KOPT-K1 (cell line): ENCODE results near the gene XXYLT1.
"Not testable (repeated sequence)": the region's sequence is repeated elsewhere in the genome, so short reads cannot be mapped to it uniquely, and the experiment has no call there.

Source experiments
- H3K27ac ChIP-seq: fragments of 200-600 bp; sonication (generic); 2 replicates; pipeline ENCODE4 v1.5.1; 2016; ENCODE audit warnings: antibody characterized with exemption, mild to moderate bottlenecking, low read depth, low read length; ENCODE audit not compliant: poor library complexity, severe bottlenecking
- H3K36me3 ChIP-seq: fragments of 200-600 bp; sonication (generic); 2 replicates; pipeline ENCODE4 v1.5.1; 2017; ENCODE audit warnings: antibody characterized with exemption, mild to moderate bottlenecking, low read length, moderate library complexity; ENCODE audit not compliant: insufficient read depth
- H3K9me3 ChIP-seq: fragments of 200-600 bp; sonication (generic); 2 replicates; pipeline ENCODE4 v1.5.1; 2017; ENCODE audit warnings: antibody characterized with exemption, low read length, mild to moderate bottlenecking; ENCODE audit not compliant: insufficient read depth, poor library complexity, severe bottlenecking

Gene XXYLT1

DNA sequence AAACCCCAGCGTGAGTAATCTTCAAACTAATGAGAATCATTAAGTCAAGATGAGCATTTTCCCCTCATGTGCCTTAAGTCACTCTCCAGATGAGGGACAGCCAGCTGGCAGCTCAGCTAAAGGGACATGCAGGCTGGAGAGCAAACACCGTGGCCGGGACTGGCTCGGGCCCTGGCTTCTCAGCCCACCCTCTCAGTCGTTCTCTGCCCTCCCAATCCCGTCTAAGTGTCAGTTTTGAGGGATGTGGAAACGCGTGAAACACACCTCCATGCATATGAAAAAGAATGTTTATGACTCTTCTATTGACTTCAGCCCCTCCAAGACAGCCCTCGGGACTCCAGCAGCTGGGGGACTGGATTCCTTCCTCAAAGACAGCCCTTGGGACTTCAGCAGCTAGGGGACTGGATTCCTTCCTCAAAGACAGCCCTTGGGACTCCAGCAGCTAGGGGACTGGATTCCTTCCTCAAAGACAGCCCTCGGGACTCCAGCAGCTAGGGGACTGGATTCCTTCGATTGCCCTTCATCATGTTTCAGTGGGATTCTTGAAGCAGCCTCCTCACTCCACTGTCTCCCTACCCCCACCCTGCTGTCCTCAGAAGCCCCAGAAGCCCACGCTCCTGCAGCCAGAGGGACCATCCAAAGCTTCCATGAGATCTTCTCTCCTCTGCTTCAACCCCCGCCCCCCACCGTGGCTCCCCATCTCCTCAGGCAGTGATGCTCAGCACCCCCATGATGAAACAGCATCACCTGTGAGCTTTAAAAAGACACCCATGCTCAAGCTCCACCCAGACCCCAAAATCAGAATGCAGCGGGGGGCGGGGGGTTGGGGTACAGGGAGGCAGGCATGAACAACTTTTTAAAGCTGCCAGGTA, 228.9 kb downstream of the XXYLT1 start:
- no peaks in the 10 kb centered on the region for H3K36me3 ChIP-seq
- H3K9me3 ChIP-seq = no peaks in the 10 kb centered on the region
- H3K27ac ChIP-seq = no peak overlapping the region

GRCh38 chr3:195040773-195041520, 230.0 kb downstream of the XXYLT1 start:
- Histone ChIP-seq H3K27ac (no peak overlapping the region), H3K9me3 (no peaks in the 10 kb centered on the region), H3K36me3 (no peaks in the 10 kb centered on the region)

GRCh38 chr3:195040094-195040493, 230.9 kb downstream of the XXYLT1 start:
- H3K36me3 ChIP-seq = no peaks in the 10 kb centered on the region
- no peak overlapping the region for H3K27ac ChIP-seq
- H3K9me3 ChIP-seq = no peaks in the 10 kb centered on the region

DNA sequence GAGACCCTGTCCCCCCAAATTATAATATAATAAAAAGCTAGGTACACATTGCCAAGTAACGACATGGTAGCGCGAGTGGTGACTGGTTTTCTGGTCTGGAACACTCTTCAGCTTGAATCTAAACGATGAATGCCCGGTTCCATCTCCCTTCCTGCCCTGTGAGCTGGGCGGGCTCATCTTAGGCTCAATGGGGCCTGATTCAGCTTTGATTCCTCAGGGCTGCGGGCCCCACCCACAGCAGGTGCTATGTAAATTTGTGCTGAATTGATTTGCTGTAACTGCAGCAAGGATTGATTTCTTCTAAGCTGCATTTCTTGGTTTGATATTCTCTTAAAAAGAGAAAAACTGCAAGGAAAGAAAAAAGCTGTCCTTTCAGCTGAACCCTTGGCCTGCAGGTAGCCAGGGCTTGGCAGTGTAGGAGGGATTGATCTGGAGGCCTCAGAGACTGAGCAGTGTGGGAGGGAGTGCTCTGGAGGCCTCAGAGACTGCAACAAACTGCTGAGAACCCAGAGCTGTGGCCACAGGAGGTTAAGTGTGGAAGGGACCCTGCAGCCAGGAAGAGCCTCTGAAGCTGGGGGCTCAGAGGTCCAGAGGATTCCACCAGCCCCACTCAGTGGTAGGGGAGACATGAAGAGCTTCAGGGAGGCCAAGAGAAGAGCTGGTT, 231.6 kb downstream of the XXYLT1 start:
- no peak overlapping the region for H3K27ac ChIP-seq
- no peaks in the 10 kb centered on the region for H3K9me3 ChIP-seq
- H3K36me3 ChIP-seq = no peaks in the 10 kb centered on the region

DNA sequence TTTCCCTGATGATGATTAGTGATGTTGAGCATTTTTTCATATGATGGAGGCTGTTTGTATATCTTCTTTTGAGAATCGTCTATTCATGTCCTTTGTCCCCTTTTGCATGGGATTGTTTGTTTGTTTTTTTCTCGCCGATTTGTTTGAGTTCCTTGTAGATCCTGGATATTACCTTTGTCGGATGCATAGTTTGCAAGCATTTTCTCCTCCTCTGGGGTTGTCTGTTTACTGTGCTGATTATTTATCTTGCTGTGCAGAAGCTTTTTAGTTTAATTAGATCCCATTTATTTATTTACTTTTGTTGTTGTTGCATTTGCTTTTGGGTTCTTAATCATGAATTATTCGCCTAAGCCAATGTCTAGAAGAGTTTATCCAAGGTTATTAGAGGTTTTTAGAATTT, 232.8 kb downstream of the XXYLT1 start:
- no peaks in the 10 kb centered on the region for H3K9me3 ChIP-seq
- H3K36me3 ChIP-seq = no peaks in the 10 kb centered on the region
- H3K27ac ChIP-seq = no peak overlapping the region

DNA sequence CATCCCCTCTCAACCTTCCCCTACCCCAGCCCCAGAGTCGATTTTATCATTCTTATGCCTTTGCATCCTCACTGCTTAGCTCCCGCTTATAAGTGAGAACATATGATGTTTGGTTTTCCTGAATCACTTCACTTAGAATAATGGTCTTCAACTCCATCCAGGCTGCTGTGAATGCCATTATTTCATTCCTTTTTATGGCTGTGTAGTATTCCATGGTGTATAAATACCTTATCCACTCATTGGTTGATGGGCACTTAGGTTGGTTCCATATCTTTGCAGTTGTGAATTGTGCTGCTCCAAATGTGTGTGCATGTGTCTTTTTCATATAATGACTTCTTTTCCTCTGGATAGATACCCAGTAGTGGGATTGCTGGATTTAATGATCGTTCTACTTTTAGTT, 233.4 kb downstream of the XXYLT1 start:
- not testable (repeated sequence) for H3K27ac ChIP-seq, H3K36me3 ChIP-seq, H3K9me3 ChIP-seq

DNA sequence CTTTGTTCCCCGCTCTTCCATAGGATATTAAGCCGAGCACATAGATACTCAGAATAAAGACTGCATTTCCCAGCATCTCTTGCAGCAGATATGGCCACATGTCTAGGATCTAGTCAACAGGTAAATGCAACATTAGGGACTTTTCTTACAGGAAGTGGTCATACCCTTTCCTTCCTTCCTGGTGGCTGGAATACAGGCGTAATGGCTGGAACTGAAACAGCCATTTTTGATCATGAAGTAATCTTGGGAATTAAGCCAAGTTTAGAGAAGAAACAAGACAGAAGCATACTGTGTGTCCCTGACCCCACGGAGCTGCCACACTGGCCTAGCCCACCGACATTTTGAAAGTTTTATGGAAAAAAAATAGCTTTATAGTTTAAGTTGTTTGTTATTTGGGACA, 234.0 kb downstream of the XXYLT1 start:
- Histone ChIP-seq H3K9me3 (no peaks in the 10 kb centered on the region), H3K27ac (no peak overlapping the region)

DNA sequence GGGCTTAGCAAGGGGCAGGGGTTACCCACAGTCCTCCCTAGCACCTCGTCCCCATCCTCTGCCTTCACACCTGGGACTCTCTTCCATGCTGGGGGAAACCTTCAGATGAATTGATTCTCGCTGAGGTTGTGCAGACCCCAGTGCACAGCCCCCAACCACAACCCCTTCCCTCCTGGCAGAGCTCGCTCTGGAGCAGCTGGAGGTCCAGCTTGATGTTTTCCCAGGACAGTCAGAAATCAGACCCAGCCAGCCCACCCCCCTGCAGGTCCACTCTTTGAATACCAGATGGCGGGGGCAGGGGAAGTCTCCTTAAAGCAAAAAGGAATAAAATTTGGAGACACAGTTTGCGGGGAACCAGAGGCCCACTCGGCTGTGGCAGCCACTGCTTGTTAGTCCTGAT, 234.4 kb downstream of the XXYLT1 start:
- H3K36me3 ChIP-seq = no peaks in the 10 kb centered on the region
- no peak overlapping the region for H3K27ac ChIP-seq
- H3K9me3 ChIP-seq = no peaks in the 10 kb centered on the region

More for the DNA sequence above, 234.0 kb downstream of the XXYLT1 start:
- no peaks in the 10 kb centered on the region for H3K36me3 ChIP-seq

- no peak overlapping the region for H3K27ac ChIP-seq
- no peaks in the 10 kb centered on the region for H3K36me3 ChIP-seq
- no peaks in the 10 kb centered on the region for H3K9me3 ChIP-seq
Measured at GRCh38 chr3:195036203-195036505, 234.8 kb downstream of the XXYLT1 start.

DNA sequence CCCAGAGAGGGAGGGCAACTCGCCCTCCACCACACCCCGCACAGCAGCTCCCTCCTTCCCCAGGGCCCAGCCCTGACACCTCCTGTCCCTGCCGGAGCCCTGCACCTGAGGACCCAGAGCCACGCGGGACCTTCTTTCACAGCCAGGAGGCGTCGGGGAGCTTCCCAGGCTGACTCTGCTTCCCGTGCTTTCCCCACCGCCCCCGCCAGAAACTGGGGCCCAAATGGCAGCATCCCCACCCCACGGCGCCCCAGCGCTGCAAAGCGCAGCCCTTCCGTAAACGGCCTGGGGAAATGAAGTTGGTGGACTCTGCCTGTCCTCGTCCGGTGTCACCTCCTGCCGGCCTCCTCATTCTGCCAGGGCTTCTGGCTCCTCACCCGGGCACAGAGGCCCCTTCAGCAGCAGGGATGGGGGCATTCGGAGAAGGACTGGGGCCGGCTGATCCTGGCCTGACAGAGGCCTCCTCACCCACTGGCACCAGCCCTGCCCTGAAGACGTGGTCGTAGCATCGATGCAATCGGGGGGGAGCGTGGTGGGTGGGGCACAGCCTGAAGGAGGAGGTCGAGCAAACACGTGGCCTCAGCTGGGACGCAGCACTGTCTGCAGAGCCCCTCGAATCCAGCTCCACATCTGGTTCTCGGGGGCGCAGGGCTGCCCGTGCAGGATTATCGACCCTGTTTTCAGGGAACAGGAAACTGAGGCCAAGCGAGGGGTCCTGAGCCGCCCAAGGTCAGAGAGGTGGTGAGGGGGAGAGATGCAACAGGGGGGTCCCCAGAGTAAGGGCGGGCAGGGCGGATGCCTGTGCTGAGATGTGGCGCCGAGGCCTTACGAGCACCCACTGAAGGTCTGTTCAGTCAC, 235.4 kb downstream of the XXYLT1 start:
- no peaks in the 10 kb centered on the region for H3K9me3 ChIP-seq
- no peak overlapping the region for H3K27ac ChIP-seq
- no peaks in the 10 kb centered on the region for H3K36me3 ChIP-seq

- Histone ChIP-seq H3K27ac (no peak overlapping the region), H3K9me3 (no peaks in the 10 kb centered on the region), H3K36me3 (no peaks in the 10 kb centered on the region)
Measured at GRCh38 chr3:195034541-195034940, 236.4 kb downstream of the XXYLT1 start.

DNA sequence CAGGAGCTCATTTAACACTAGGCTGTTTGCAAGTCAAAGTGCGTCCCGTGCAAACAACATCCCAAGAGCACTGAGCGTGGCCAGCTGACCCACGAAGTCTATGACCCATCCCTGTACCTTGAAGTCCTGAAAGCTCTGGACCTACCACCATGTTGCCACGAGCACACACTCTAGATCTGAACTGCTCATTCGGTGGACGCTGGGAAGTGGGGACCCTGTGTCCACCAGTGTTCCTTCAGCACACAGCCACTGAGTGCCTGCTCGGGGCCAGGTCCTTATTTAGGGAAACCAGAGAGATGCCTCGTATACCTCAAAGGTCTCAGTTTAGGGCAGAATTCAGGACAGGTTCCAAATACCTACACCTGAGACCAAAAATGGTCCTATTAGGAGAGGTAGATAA, 236.9 kb downstream of the XXYLT1 start:
- no peak overlapping the region for H3K27ac ChIP-seq
- H3K36me3 ChIP-seq = no peaks in the 10 kb centered on the region
- no peaks in the 10 kb centered on the region for H3K9me3 ChIP-seq

DNA sequence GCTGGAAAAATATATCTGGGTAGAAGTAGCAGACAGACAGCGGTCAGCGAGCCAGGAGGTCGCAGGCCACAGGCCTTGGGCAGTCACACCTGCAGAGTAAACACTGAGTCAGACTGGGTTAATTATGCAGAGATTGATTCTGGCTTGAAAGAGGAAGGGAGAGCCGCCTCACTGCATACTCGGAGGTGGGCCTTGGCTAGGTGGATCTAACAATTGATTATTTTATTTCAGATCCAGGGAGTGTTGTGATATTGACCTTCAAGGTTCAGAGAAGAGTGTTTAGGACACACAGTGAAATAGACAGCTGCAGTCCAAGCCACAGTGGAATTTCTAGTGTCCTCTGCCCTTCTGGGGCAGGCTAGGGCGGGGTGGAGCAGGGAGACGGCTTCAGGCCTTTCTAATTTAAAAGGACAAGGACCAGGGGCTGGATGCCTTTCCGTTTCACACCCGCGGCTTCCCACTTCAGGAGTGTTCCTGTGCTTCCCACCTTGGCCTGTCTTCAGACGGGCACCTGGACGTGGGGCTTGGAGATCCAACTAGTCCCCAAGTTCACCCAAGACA, 237.3 kb downstream of the XXYLT1 start:
- Histone ChIP-seq H3K36me3 (no peaks in the 10 kb centered on the region), H3K27ac (no peak overlapping the region), H3K9me3 (no peaks in the 10 kb centered on the region)

DNA sequence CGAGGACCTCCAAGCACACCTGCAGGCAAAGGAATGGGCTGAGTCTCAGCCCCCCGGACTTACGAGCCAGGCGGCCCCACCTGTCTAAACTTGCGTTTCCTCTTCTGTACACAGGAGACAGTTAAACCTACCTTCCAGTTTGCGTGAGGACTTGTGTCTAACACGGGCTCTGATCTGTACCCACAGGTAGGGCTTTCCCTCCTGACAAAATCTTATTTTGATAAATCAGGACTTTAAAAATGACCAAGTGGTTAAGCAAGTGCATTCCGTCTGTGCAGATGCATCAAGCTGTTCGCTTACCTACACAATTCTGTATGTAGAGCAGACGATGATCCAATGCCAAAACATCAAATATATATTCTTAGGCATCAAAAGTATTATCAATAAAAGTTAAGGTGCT, 238.0 kb downstream of the XXYLT1 start:
- H3K9me3 ChIP-seq = no peaks in the 10 kb centered on the region
- H3K27ac ChIP-seq = no peak overlapping the region

More for the DNA sequence above, 238.0 kb downstream of the XXYLT1 start:
- no peaks in the 10 kb centered on the region for H3K36me3 ChIP-seq
